ENCODE measurements around the gene CD6. TPM values are rescaled to one million over a fixed set of nuclear protein-coding genes. Genes with fewer than 3 reads are reported as not detected.

CD6 gene
- total and polyA plus RNA-seq, 2 of the 8 experiments (the other 6 are each of a cell fraction or from before 2014, with no cell fraction given), result 0.03 TPM; not detected in 1

DNA sequence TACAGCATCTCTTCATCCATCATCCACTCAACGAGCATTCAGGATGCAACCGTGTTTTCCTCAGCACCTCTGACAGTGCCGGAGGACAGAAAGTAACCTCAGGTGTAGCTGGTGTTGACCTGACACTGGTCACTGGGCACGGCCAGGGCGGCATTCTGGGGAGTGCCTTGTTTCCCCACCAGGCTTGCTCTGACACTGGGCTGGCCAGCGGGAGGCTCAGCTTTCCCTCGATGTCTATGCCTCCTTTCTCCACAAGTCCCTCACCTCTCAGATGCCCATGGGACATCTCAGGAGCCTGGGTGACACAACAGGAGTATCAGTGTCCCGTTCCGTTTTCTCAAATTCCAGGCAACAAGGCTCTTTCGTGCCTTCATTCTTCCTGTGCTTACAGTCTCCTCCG lies 28.9 kb downstream of the CD6 start:
- H3K4ac ChIP-seq (replicated peaks; ENCODE audit: insufficient read length, low read depth, low read length), result no peak overlapping the region
- H2AK5ac ChIP-seq (ENCODE audit: low read depth, low read length), result no peak overlapping the region
- H2BK5ac ChIP-seq (ENCODE audit: low read depth, low read length), result no peak overlapping the region
- DNase-seq (ENCODE audit: low read depth in 1 of 2, low spot score in 2 of 2) (no peak), FAIRE-seq (no peak)
- H4K5ac ChIP-seq (ENCODE audit: insufficient read length, low read depth, low read length), result no peak overlapping the region
- no peak overlapping the region for H2BK120ac ChIP-seq (replicated peaks; ENCODE audit: low read depth, low read length)
- H3K9me3 ChIP-seq (ENCODE audit: insufficient read depth in 2 of 2, low read depth in 1 of 2, low read length in 1 of 2), result no peaks in the 10 kb centered on the region
- no peak overlapping the region for H3K4me2 ChIP-seq (ENCODE audit: insufficient read depth in 1 of 2, low read depth in 2 of 2, low read length in 2 of 2)
- H3K36me3 ChIP-seq (ENCODE audit: control insufficient read depth in 2 of 4, insufficient read depth in 4 of 4, low read length in 3 of 4), result no peaks in the 10 kb centered on the region
- no peak overlapping the region for H3K4me3 ChIP-seq (ENCODE audit: extremely low read depth in 1 of 4, insufficient read depth in 2 of 4, low read depth in 3 of 4, low read length in 4 of 4)
- no peak overlapping the region for H3K9ac ChIP-seq (replicated peaks in 1 of 4; ENCODE audit: extremely low read depth in 1 of 4, low read depth in 3 of 4, low read length in 3 of 4)
- H2AFZ ChIP-seq (ENCODE audit: low read length), result no peak overlapping the region
- H4K8ac ChIP-seq (ENCODE audit: extremely low read depth, insufficient read depth, low read length), result no peak overlapping the region
- no peaks in the 10 kb centered on the region for H3K79me1 ChIP-seq (ENCODE audit: low read depth, low read length)
- POLR2A ChIA-PET (ENCODE audit: partially characterized antibody), result no interaction called here
- H3K27me3 ChIP-seq (replicated peaks in 1 of 4; ENCODE audit: control insufficient read depth in 3 of 4, extremely low read depth in 1 of 4, insufficient read depth in 3 of 4, low read length in 3 of 4), result peaks cover 3 to 13% (median 11%) of the 10 kb centered on the region in 4 experiments
- no peak overlapping the region for H2BK20ac ChIP-seq (ENCODE audit: low read length)
- H3K14ac ChIP-seq (ENCODE audit: insufficient read length), result no peak overlapping the region
- H3K18ac ChIP-seq (ENCODE audit: extremely low read depth, low read length), result no peak overlapping the region
- TF ChIP-seq BCL11A (IDR thresholded peaks at IDR 0.05; ENCODE audit: low read depth in 2 of 2, low read length in 2 of 2), result no peak
- TF ChIP-seq KDM4A (IDR thresholded peaks at IDR 0.05; ENCODE audit: low read depth, low read length, severe bottlenecking), result no peak
- TF ChIP-seq KDM5A (IDR thresholded peaks at IDR 0.05; ENCODE audit: low read length), result no peak
- TF ChIP-seq JUND (IDR thresholded peaks at IDR 0.05; ENCODE audit: low read length), result no peak
- TF ChIP-seq SIN3A (conservative IDR thresholded peaks at IDR 0.05 in 1 of 2, IDR thresholded peaks at IDR 0.05 in 1 of 2; ENCODE audit: low read depth in 1 of 2, low read length in 2 of 2), result no peak
- TF ChIP-seq TAF1 (IDR thresholded peaks at IDR 0.05; ENCODE audit: low read depth, low read length), result no peak
- no peak for TF ChIP-seq BACH1 (IDR thresholded peaks at IDR 0.05; ENCODE audit: low read length)
- no peak for TF ChIP-seq SRF (IDR thresholded peaks at IDR 0.05; ENCODE audit: low read depth, low read length)
- TF ChIP-seq, protein P1, sequence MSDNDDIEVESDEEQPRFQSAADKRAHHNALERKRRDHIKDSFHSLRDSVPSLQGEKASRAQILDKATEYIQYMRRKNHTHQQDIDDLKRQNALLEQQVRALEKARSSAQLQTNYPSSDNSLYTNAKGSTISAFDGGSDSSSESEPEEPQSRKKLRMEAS (IDR thresholded peaks at IDR 0.05), result no peak
- TF ChIP-seq TAF7 (optimal IDR thresholded peaks at IDR 0.05; ENCODE audit: borderline replicate concordance, low read depth, low read length), result no peak
- no peak for TF ChIP-seq HDAC2 (IDR thresholded peaks at IDR 0.05; ENCODE audit: borderline replicate concordance in 1 of 2, low read depth in 2 of 2, low read length in 2 of 2)
- TF ChIP-seq TBP (IDR thresholded peaks at IDR 0.05; ENCODE audit: low read depth, low read length), result no peak
- no peaks in the 10 kb centered on the region for H3K23me2 ChIP-seq (ENCODE audit: low read depth, low read length)
- no peak overlapping the region for H3K56ac ChIP-seq (replicated peaks; ENCODE audit: insufficient read length, low read depth, low read length)
- CTCF ChIA-PET (ENCODE audit: partially characterized antibody), result interaction anchor here (0.9 kb wide), 1 partner anchor 17 kb away, joined by 3 read pairs; no protein-coding TSS in a partner anchor
- no peak overlapping the region for H2BK15ac ChIP-seq (ENCODE audit: low read length)
- H2BK12ac ChIP-seq (ENCODE audit: low read depth, low read length), result no peak overlapping the region
- no peaks in the 10 kb centered on the region for H3K79me2 ChIP-seq (ENCODE audit: control insufficient read depth in 1 of 2, insufficient read depth in 2 of 2, low read length in 2 of 2)
- no peaks in the 10 kb centered on the region; a peak in 2 of 7 replicates for H3K4me1 ChIP-seq (replicated peaks in 1 of 4; ENCODE audit: control insufficient read depth in 3 of 4, insufficient read depth in 4 of 4, low read length in 3 of 4)
- no peak overlapping the region for H4K91ac ChIP-seq (replicated peaks; ENCODE audit: insufficient read length, low read length)
- no peak overlapping the region for H3K23ac ChIP-seq (ENCODE audit: insufficient read length)
- H3K27ac ChIP-seq (ENCODE audit: low read depth, low read length), result no peak overlapping the region
- no peaks in the 10 kb centered on the region for H4K20me1 ChIP-seq (replicated peaks in 1 of 2; ENCODE audit: control insufficient read depth in 1 of 2, insufficient read depth in 2 of 2, low read length in 2 of 2)
- WGBS, 2 experiments (ENCODE audit: extremely low coverage in 1 of 2, insufficient coverage in 1 of 2, insufficient read length in 1 of 2, insufficient replicate concordance in 2 of 2, low coverage in 1 of 2, low lambda C conversion rate in 2 of 2, missing lambda C conversion rate in 1 of 2), result 83% methylated on average over 11 of the region's 11 CpGs; no CpG with 5 or more reads in 1 of the 2 experiments

All from H1 (cell line).